Right lobe of liver (tissue), 4 donors: ENCODE results near the gene ARL6IP4.

ENCODE experiments used
- POLR2A ChIP-seq: fragments of 450-650 bp; IDR thresholded peaks from one replicate; pipeline ENCODE4 v1.6.1; 2017; ENCODE audit warnings: antibody characterized with exemption, mild to moderate bottlenecking
- TF ChIP-seq, protein P1 (sequence below), 4 donors: fragments of 200-600 bp in 3 of 4; fragments of 450-650 bp in 1 of 4; IDR thresholded peaks; one replicate each; pipeline versions ENCODE4 v1.5.1 to v1.8.0; 2016 to 2022; ENCODE audit warnings: antibody characterized with exemption in 4 of 4, mild to moderate bottlenecking in 2 of 4
- donor health status: DM: no; HTN: no; CAD: no.
- donor health status: DM: no; HTN: no; CAD: no.
- donor health status: DM: no; HTN: yes; CAD: no.

DNA sequence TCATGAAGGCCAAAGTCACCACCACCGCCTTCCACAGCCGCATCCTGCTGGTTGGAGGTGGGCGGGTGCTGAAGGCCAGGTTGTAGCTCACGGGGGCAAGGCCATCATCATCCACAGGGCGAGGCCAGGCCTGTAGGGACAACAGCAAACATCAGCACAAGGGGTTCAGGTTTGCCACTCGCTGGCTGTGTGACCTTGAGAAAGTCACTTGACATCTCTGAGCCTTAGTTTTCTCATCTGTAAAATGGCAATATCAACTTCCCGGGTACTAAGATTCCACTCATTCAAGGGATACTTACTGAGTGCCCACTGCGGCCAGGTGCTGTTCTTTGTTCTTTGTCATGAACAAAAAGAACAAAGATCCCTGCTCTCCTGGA is 20.3 kb upstream of the ARL6IP4 start:
- TF ChIP-seq POLR2A = no peak
- TF ChIP-seq, protein P1, sequence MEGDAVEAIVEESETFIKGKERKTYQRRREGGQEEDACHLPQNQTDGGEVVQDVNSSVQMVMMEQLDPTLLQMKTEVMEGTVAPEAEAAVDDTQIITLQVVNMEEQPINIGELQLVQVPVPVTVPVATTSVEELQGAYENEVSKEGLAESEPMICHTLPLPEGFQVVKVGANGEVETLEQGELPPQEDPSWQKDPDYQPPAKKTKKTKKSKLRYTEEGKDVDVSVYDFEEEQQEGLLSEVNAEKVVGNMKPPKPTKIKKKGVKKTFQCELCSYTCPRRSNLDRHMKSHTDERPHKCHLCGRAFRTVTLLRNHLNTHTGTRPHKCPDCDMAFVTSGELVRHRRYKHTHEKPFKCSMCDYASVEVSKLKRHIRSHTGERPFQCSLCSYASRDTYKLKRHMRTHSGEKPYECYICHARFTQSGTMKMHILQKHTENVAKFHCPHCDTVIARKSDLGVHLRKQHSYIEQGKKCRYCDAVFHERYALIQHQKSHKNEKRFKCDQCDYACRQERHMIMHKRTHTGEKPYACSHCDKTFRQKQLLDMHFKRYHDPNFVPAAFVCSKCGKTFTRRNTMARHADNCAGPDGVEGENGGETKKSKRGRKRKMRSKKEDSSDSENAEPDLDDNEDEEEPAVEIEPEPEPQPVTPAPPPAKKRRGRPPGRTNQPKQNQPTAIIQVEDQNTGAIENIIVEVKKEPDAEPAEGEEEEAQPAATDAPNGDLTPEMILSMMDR (IDR thresholded peaks at IDR 0.05) = no peak
